Myocyte (in vitro differentiated cells): Measurements from ENCODE around the gene ITPA. TPM values are rescaled to one million over a fixed set of nuclear protein-coding genes. Genes with fewer than 3 reads are reported as not detected.
"Not testable (repeated sequence)": the region's sequence is repeated elsewhere in the genome, so short reads cannot be mapped to it uniquely, and the experiment has no call there.

Experiments
- DNase-seq: peaks from one replicate; pipeline ENCODE4 v3.0.0-alpha.2; 2012; ENCODE audit warnings: low read depth
- total RNA-seq: library from RNA; depleted of rRNA; stranded (reverse); fragments of >200 nt; gene quantifications from 2 replicates; pipeline ENCODE4 v1.2.3, GENCODE V29; 2014

The ITPA gene
- total RNA-seq, 1 donor from 2014 or later, result 52.9 TPM

DNA sequence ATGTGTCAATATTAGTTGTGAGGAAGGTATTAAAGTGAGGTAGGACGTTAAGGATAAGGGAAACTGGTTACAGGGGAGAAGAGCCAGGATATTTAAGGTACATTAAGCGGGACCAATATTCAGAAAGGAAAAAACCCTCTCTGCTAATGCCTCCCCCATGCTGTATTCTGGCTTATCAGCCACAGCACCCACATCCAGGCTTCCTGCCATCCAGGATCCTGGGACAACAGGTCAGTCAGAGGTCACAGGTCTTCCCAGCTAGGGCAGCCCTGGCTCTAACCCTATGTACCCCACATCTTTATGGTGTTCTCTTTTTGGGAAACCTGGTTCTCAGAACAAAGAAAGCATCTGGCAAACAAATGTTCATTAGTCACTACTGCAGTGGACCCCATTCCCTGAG lies 10.1 kb upstream of the ITPA start:
- no peak for DNase-seq

DNA sequence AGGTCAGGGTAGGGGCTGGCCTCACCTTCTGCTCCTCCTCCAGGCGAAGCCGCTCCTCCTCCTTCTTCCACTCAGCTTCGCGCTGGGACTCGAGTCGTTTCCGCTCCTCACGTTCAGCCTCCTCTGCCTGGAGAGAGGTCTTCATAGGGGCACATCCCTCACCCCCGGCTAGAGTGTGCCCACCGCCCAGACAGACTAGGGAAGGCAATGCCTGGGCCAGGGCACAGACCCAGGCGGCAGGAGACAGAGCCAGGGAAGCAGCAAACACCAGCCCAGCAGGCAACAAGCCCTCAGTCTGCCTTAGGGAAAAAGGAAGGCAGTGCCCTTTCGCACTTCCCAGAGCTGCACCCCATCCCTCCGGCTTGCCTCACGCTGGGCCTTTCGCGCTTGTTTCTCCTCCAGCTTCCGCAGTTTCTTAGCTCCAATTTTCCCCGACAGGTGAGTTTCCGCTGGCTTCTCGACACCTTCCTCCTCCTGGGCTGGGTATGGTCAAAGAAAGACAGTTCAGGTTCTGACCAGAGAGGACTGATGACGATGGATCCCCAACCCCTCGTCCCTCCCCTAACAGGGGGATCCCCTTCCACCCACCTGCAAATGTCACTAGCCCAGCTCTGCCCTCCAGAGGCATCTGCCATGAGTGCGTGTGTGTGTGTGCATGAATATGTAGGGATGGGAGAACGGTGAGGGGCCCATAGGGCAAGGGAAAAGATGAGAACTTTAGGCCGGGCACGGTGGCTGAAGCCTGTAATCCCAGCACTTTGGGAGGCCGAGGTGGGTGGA lies 9.1 kb upstream of the ITPA start:
- no peak for DNase-seq

DNA sequence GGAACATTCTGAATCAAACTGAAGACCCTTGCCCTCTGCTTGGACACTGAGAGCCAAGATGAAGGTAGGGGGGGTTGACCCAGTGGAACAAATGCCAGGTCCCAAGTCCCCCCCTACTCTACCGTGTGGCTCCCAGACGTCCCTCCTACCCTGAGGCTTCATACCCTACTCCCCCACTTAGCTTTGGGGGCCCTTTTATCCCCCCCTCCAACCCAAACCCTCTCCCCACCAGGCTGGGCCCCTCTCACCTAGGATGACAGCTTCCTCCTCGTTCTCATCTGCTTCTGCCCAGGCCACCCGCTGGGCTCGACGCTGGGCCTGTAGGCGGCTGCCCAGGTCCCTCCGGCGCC lies 6.4 kb upstream of the ITPA start:
- DNase-seq, result no peak

DNA sequence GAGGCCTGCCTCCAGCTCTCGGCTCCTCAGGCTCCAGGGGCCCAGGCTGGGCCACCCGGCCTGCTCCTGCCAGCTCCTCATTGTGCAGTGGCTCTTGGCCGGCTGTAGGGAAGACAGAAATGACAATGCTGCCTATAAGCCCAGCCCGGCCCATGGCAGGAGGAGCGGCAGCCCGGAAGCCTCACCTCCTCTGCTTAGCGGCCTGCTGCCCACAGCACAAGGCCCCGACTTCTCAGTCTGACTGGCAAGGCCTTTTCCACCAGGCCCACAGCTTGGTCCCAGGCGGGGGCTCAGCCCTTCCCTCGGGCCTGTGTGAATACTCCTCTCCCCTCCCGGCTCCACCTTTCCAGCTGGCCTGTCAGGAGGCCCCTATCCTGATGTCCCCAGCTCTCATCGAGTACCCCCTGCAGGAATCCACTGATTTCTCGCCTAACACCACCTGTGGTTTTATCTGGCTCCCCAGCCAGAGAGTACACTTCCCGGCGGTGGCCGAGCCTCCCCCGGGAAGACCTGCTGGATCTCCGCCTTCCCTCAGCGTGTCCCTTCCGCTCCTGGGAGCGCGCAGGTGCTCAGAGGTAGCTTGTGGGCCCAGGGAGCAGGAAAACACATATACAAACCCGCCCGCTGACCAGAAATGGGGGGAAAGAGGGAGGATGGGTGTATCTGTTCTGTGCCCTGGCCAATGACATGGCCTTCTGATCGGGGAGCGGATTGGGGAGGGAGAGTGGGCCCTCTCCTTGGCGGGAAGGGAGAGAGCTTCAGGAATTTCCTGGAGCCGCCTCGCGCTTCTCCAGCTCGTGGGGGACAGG lies 5.8 kb upstream of the ITPA start:
- no peak for DNase-seq

DNA sequence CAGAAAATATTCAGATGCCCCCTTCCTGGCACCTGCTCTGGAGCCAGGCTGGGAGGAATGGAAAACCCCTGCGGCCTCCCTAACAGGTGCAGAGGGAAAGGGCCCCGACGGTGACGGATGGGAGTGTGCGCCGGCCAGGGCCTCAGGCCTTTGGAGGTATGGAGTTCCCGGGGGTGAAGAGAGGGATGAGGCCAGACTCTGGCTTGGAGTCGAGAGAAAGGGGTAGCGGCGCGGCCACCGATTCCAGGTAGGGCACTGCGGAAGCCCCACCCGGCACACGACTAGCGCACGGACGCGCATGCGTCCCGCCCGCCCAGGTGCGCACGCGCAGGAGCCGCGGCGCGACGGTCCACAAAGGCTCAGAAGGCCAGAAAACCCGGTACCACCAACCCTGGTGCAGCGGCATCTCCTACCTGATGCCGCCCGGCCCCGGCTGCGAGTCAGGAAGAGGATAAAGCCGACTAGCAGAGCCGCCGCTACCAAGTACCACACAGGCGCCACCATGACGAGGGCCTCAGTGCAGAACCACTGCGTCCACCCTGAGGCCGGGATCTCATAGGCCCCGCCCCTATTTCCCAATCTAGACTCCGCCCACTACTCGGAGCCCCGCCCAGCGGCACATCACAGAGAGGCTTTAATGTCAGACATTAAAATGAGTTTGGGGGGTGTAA lies 5.0 kb upstream of the ITPA start, which contains the start of gene DDRGK1:
TSS of gene DDRGK1 (minus strand) at position 559 of the 671 bp plus-strand sequence. CDS start at position 504, 55 bp downstream.
- DNase-seq, result peak; percentile 90

DNA sequence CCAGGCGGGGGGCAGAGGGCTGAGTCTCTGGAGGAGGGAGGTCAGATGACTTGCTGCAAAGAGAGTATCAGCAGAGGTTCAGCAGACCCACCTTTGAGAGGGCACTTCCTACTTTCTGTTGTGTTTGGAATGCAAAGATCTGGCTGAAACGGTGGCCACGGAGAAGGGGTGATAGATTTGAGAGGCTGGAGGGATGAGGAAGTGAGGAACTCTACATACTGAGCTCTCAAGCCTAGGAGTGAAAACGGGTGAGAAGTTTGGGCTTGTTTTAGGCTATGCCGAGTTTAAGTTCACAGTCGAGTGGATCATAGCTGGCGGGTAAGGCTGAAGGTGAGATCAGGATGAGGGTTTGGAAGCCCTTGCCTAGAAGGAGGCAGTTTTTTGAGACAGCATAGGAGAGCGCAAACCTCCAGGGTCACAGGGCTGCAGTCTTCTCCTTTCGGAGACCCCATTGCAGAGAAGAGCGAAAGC lies 477 bp upstream of the ITPA start:
- DNase-seq, result no peak

DNA sequence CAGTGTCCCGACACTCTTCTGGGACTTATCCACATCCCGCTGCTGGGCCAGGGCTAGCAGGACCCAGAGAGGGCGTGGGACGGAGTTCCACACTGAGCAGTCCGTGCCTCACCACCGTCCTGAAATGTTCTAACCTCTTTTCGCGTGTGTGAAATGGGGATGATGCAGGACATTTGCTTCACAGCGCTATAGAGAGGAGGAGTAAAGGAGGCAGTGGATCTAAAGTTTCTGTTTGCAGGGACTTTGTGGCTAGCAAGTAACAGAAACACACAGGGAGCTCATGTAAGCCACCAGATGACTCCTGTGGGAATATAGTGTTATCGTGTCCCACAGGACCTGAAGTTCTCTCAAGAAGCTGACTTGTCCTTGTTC lies 634 bp downstream of the ITPA start:
- peak; percentile 24 for DNase-seq

DNA sequence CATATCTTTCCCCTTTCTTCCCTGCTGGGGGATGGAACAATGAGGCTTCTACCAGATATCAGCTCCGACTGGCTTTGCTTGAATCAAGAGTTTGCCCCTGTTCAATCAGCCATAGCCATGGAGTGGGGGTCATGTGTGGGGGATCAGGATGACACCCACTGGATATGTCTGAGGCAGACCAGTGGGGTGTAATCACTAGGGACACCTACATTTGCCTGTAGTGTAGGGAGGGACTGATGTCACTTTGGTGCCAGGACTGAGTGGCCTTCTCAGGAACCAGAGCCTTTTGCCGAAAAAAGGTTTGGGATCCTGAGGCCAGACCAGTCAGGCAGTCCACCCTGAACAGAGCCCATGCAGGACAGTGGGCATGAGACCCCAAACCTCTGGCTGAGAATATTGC lies 1.0 kb downstream of the ITPA start:
- DNase-seq, result no peak

DNA sequence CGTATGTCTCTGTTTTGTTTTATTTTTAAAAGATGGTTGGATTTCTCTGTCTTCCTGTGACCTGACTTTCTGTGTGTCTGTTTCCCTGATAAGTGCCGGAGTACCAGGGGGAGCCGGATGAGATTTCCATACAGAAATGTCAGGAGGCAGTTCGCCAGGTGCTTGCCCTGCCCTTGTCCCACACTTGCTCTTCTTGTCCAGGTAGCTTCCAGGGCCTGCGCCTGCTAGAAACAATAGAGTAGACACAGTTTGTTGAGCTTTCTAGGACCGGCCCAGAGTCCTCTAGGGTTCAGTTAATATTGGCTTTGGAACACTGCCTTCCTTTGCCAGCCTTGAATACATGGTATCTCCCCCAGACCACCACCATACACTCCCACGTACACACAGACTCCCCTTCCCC lies 3.9 kb downstream of the ITPA start:
- no peak for DNase-seq

DNA sequence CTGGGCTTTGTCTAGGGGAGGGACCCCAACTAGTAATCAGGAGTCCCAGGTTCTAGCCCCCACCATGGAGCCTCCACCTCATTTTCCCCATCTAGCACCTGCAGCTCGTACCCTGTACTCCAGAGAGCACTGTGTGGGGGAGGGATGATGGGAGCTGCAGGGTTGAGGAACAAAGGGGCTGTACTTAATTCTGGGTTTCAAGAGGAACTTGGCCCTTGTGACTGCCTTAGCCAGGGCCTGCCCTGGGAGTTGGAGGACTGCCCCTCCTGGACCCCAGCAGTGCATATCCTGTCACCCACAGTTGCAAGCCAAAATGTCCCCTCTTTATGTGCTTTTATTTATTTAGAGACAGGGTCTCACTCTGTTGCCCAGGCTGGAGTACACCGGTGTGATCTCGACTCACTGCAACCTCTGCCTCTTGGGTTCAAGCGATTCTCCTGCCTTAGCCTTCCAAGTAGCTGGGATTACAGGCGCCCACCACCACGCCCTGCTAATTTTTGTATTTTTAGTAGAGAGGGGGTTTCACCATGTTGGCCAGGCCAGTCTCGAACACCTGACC lies 6.1 kb downstream of the ITPA start:
- DNase-seq, result not testable (repeated sequence)

DNA sequence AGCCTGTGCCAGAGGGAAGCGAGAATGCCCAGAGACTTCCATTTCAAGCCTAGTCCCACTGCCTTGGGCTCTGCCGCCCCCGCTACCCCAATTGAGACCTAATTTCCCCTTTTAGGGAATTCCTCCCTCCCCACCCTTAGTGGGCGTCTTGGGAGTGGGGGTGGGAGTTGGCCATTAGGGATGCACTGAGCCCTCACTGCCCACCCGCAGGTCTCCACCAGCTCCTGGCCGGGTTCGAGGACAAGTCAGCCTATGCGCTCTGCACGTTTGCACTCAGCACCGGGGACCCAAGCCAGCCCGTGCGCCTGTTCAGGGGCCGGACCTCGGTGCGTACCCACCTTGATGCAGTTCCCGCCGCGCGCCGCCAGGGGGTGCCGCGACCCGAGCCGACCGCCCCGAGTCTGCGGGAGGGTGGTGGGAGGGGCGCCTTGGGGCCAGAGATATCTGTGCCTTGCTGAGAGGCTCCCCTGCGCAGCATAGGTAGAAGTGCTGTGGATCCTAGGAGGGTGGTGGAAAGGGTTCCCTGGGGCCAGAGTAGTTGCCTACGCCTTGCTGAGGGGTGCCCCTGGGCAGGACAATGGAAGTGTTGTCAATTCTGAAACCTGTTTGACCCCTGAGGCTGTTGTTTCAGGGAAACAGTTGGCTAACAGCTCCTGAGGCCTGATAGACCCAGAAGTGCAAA lies 9.2 kb downstream of the ITPA start:
- DNase-seq, result no peak

DNA sequence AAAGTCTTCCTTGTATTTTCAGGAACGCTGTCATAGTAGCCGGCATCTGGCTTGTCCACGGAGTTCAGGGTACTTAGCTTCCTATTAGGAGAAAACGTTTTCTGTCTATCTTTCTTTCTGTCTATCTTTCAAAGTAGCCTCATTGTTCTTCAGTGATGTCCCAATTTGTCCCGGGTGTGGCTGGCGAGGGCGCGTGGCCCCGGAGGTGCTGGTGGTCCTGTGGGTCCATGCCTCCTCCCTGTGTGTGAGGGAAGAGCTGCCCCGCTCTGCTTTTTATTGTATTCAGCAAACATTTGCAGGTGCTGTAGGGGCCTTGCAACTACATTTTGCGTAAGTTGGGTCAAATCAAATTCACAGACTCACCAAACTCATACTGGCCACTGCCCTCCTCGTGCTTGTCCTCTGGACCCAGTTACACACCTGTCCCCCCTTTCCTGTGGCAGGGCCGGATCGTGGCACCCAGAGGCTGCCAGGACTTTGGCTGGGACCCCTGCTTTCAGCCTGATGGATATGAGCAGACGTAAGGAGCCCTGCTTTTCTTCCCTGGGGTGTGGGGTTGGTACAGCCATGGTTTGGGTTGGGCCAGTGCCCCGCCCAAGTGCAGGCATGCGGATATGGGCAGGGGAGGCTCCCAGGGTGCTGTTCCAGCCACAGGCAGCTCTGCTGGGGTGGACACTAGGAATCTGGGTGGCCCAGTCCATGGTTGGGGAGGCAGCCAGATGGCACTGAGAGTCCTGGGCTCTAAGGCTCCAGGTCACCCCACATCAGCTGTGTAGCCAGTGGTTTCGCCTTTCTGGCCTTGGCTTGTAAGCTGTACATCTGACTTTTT lies 12.3 kb downstream of the ITPA start:
- DNase-seq, result peak; percentile 92

DNA sequence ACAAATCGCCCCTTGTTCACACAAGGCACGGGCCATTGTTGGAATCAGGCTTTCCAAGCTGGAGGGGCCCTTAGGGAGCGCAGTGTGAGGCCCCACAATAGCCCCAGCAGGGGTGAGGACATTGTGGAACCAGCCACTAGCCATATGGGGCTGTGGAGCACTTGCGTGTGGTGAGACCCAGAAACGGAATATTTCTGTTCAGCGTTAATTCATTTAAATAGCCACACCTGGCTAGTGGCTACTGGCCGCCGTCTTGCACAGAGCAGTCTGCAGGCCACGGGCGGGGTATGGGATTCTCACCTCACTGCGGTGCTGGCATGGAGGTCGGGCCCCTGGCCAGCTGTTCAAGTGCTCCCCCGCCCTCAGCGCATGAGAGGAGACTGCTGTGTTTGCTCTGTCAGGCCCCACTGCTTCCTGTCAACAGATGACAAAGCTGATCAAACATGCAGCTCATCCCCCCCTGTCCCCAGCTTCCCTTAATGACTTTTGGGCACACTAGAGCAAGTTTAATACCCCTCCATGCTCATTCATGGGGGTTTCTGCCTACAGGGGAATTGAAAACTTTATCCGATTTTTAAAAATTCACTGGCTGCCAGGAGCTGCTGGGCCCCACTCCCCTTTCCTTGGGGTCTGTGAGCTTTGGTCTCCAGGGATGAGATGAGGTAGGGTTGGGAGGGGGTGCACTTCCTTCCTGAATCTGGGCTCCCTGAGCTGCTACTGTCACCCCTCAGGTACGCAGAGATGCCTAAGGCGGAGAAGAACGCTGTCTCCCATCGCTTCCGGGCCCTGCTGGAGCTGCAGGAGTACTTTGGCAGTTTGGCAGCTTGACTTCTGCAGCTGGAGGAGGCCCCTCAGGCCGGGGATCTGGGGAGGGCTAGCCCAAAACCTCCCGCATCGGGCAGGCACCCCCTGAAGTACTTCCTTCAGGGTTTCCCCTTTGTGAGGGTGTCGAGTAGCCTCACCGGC lies 13.6 kb downstream of the ITPA start:
- peak; percentile 80 for DNase-seq

DNA sequence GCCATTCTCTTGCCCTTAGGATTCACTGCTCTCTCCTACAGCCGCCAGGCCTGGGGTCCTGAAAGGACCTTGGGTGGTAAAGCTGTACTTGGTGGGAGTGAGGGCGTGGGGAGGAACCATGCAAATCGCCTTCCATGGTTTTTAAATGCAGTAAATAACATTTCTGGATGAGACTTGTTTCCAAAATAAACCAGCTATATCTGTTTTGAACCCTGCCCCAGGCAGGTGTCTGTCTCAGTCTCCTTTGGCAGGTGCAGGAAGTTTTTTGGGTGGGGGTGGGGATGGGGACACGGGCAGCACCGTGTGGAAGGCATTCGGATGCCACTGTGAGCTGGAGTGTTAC lies 14.3 kb downstream of the ITPA start:
- peak; percentile 22 for DNase-seq

DNA sequence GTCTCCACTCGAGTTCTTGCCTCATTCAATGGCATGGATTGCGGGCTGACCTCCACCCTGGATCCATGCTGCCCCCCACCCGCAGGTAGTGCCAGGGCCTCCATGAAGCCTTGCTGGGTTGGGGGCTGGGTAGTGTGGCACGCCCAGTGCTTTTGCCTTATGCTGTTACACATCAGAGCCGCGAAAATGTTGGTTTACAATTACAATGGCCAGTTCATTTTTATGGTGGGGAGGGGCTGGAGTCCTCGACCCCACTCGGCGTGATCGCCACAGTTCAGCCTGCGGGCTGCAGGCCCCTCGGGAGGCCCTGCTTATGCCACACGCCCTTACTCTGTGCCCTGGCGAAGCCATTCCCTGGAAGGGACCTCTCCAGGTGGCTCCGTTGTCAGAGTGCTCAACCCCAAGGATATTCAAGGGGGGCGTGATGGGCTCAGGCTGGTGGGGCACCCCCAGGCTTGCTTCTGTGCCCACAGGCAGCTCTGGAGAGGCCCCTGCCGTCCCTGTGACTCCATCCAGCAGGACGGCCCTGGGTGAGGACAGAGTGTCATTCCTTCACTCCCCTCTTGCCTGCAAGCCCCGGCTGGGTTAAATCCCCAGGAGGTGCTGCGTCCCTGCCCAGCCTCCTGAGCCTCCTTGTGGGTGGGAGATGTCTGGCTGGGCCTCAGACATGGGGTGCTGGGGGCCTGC lies 14.8 kb downstream of the ITPA start:
- DNase-seq, result no peak

DNA sequence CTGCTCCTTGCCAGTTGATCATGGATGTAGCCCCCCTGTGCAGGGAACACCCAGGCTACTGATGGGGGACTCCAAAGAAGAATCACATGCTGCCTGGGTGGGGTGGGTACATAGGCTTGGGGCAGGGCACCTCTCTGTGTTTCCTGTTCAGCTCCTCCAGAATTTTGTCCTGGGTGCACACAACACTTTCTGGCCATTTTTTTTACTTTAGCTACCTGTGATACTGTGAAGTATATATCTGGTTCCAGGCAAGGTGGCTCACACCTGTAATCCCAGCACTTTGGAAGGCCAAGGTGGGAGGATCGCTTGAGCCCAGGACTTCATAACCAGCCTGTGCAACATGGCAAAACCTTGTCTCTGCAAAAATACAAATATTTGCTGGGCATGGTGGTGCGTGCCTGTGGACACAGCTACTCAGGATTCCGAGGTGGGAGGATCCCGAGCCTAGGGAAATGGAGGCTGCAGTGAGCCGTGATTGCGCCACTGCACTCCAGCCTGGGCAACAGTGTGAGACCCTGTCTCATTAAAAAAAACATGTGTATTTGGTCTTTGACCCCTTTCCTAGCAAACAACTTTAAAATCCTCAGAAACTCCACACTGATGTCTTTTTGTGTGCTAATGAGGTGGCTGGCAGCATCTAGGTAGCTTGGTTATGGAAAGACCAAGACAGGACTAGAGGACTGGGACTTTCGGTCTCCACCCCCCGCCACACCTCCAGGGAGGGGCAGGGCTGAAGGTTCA lies 15.6 kb downstream of the ITPA start:
- no peak for DNase-seq

DNA sequence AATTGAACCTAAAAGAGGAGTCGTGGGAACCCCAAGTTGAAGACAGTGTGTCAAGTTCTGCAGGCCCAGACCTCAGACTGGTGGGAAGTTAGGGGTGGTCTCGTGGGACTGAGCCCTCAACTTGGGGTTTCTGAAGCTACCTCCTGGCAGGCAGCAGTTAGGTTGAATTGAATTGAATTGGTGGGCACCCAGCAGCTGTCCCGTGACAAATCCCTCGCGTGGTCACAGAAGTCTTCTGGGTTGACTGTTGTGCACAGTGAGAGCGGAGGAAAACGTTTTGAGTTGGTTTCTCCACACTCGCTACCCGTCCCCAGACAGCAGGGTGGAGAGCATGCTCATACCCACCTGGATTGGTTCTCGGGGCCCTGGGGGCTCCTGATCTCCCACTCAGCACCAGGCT lies 16.8 kb downstream of the ITPA start:
- peak; percentile 28 for DNase-seq

DNA sequence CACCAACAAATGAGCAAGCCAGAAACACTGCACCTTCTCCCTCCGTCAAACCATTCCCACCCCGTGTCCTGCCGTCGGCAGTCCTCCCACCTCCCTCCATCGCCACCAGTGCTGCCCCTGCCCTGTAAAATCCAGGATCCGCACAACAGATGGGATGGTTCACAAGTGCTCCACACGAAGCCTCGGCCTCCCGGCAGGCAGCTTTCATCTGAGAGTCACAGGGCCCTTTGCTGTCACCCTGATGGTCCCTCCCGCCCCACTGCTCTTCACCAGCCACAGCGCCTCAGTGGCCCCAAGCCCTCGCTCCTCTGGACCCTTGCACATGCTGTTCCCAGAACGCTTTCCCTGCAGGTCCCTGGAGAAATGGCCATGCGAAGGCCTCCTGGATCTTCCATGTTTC lies 17.6 kb downstream of the ITPA start:
- DNase-seq, result no peak
